DOHH2 (cell line): ENCODE measurements around the gene SPOCK1.

Experiments
- CTCF ChIP-seq: fragments of 200-600 bp; sonication (generic); IDR thresholded peaks from one replicate; pipeline ENCODE4 v1.5.1; 2014; ENCODE audit warnings: antibody characterized with exemption, mild to moderate bottlenecking, low read depth, low read length; ENCODE audit not compliant: poor library complexity, severe bottlenecking
- EZH2phosphoT487 ChIP-seq: fragments of 200-600 bp; sonication (generic); IDR thresholded peaks from 2 replicates; pipeline ENCODE4 v1.6.1; 2017; ENCODE audit warnings: borderline replicate concordance, mild to moderate bottlenecking, antibody characterized with exemption, low read length, moderate library complexity, mixed read lengths

DNA sequence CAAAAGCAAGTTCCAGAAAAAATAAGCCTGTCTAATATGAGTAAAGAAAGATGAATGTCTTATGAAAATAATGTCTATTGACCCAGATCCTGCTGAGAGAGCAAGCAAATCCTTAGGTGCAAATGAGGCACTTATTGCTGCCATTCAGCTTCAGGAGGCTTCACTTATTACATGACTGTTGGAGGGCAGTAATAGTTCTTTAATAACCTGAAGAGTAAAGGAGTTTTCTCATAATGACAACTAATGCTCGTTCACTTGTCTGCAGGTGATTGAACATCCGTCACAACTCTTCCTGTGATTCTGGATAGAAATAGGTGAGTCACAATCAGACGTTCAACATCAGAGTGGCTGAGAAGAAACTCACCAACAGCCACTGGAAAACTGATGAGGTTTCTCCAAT, 58.3 kb downstream of the SPOCK1 start:
- TF ChIP-seq CTCF, result no peak
- no peak for TF ChIP-seq EZH2phosphoT487
